Mucosa of descending colon (tissue), 3 donors: ENCODE data around the gene NFKBIZ. TPM values are rescaled to one million over a fixed set of nuclear protein-coding genes. Genes with fewer than 3 reads are reported as not detected.

ENCODE experiments used
- ATAC-seq: fragments of 200-7000 bp; cut with Tn5 transposase; one replicate; pipeline ENCODE4 v1.9.1; 2020; ENCODE audit warnings: mild to moderate bottlenecking, moderate library complexity
- DNase-seq, 3 donors: peaks; one replicate each; pipeline ENCODE4 v3.0.0-alpha.2; 2020
- H3K36me3 ChIP-seq: fragments of 200-600 bp; one replicate; pipeline ENCODE4 v1.8.0; 2021; ENCODE audit warnings: low read depth, mild to moderate bottlenecking
- H3K4me1 ChIP-seq: fragments of 200-600 bp; one replicate; pipeline ENCODE4 v1.8.0; 2021; ENCODE audit warnings: low read depth, mild to moderate bottlenecking
- H3K4me3 ChIP-seq: fragments of 200-600 bp; one replicate; pipeline ENCODE4 v1.8.0; 2021; ENCODE audit warnings: mild to moderate bottlenecking
- H3K9me3 ChIP-seq: fragments of 200-600 bp; one replicate; pipeline ENCODE4 v1.8.0; 2021; ENCODE audit warnings: mild to moderate bottlenecking
- intact Hi-C, 2 donors: fragments of 100-400 bp; cut with DNase I in 1 of 2; cut with micrococcal nuclease in 1 of 2; formaldehyde crosslinking; loops; one replicate each; pipeline versions ENCODE4 v1.11.0 to v1.11.1; 2022; cut with DNase I, micrococcal nuclease
- total RNA-seq, 3 donors: library from RNA; stranded (reverse); fragmentation: NEBNext Ultra II Directional in 2 of 3; extraction: Animal tissue kit (Norgen Biotek cat#: 25700) in 2 of 3; gene quantifications; one replicate each; pipeline versions ENCODE4 v1.2.1 to v1.2.4, GENCODE V29; 2021 to 2023
- TF ChIP-seq, protein P1 (sequence below): fragments of 200-600 bp; IDR thresholded peaks from one replicate; pipeline ENCODE4 v1.8.0; 2022; ENCODE audit warnings: antibody characterized with exemption, mild to moderate bottlenecking
- donor health status: DM: no; HTN: no; CAD: no; lungs with moderate emphysema.
- donor health status: DM: no; HTN: no; CAD: no.
- donor health status: DM: no; HTN: yes; CAD: no.

The NFKBIZ gene
- total RNA-seq, 3 donors from 2014 or later = 85.0 to 97.5 (median 91.5) TPM

DNA sequence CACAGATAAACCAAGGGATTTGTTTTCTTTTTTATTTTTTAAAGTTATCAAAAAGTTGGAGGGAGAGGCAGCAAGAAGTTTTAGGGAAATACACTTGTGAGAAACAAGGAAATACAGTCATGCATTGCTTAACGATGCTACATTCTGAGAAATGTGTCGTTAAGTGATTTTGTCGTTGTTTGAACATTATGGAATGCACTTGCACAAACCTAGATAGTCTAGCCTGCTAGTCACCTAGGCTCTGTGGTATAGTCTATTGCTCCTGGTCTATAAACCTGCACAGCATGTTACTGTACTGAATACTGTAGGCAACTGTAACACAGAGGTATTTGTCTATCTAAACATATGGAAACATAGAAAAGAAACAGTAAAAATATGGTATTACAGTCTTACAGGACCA lies 2.0 kb upstream of the NFKBIZ start:
- DNase-seq = no peak
- Histone ChIP-seq H3K4me3 (no peak overlapping the region), H3K9me3 (no peaks in the 10 kb centered on the region), H3K4me1 (peaks cover 44% of the 10 kb centered on the region), H3K36me3 (no peaks in the 10 kb centered on the region)
- intact Hi-C loops = no loop called here
- ATAC-seq = no peak
- TF ChIP-seq, protein P1, sequence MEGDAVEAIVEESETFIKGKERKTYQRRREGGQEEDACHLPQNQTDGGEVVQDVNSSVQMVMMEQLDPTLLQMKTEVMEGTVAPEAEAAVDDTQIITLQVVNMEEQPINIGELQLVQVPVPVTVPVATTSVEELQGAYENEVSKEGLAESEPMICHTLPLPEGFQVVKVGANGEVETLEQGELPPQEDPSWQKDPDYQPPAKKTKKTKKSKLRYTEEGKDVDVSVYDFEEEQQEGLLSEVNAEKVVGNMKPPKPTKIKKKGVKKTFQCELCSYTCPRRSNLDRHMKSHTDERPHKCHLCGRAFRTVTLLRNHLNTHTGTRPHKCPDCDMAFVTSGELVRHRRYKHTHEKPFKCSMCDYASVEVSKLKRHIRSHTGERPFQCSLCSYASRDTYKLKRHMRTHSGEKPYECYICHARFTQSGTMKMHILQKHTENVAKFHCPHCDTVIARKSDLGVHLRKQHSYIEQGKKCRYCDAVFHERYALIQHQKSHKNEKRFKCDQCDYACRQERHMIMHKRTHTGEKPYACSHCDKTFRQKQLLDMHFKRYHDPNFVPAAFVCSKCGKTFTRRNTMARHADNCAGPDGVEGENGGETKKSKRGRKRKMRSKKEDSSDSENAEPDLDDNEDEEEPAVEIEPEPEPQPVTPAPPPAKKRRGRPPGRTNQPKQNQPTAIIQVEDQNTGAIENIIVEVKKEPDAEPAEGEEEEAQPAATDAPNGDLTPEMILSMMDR = no peak

DNA sequence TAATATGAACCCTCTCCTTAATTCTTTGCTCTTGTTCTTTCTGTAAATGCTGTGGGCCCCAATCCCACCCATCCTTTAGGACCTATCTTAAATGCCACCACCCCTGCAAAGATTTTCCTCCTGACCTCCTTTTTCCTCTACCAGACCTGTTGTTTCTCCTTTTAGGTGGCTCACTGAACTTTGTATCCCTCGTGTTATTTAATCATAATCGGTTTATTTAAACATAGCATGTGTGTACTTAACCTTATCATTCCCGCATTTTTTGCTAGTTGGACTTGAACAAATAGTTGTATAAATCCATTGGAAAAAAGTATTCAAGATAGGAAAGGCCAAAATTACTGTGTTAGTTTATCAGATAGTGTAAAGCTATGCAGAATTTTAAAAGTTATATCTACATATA lies 988 bp upstream of the NFKBIZ start:
- no peak for DNase-seq

DNA sequence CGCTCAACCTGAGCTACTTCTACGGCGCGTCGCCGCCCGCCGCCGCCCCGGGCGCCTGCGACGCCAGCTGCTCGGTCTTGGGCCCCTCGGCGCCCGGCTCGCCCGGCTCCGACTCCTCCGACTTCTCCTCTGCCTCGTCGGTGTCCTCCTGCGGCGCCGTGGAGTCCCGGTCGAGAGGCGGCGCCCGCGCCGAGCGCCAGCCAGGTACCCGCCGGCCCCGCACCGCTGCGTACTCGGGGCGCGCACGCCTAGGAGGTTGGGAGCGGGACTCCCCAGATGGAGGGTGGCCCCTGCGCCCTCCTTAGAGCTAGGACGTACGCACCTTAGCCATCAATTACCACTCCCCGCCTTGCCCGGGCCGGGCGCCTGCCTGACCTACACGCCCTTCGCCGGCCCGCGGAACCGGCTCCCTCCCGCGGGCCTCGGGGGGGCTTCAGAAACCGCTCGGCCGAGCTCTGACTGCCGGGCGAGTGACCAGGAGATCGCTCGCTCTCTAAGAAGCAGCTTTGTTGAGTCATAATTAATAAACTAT lies 466 bp downstream of the NFKBIZ start:
- H3K36me3 ChIP-seq = peaks cover 1% of the 10 kb centered on the region
- H3K9me3 ChIP-seq = no peaks in the 10 kb centered on the region
- ATAC-seq (peak; percentile 33), DNase-seq (peak; percentile 54 to 81 (median 75))
- H3K4me1 ChIP-seq = peaks cover 49% of the 10 kb centered on the region
- intact Hi-C loops = loop anchor here in 1 of 2 donors (10.0 kb wide), 1 partner anchor 235 kb away; no protein-coding TSS in a partner anchor
- peak overlapping the region; percentile 90 for H3K4me3 ChIP-seq
- TF ChIP-seq, protein P1 = no peak

More for the DNA sequence above, 988 bp upstream of the NFKBIZ start:
- peak; percentile 25 for ATAC-seq
- TF ChIP-seq, protein P1 = no peak
- intact Hi-C loops = no loop called here
- H3K9me3 ChIP-seq = no peaks in the 10 kb centered on the region
- peaks cover 49% of the 10 kb centered on the region for H3K4me1 ChIP-seq
- no peak overlapping the region for H3K4me3 ChIP-seq
- H3K36me3 ChIP-seq = no peaks in the 10 kb centered on the region

DNA sequence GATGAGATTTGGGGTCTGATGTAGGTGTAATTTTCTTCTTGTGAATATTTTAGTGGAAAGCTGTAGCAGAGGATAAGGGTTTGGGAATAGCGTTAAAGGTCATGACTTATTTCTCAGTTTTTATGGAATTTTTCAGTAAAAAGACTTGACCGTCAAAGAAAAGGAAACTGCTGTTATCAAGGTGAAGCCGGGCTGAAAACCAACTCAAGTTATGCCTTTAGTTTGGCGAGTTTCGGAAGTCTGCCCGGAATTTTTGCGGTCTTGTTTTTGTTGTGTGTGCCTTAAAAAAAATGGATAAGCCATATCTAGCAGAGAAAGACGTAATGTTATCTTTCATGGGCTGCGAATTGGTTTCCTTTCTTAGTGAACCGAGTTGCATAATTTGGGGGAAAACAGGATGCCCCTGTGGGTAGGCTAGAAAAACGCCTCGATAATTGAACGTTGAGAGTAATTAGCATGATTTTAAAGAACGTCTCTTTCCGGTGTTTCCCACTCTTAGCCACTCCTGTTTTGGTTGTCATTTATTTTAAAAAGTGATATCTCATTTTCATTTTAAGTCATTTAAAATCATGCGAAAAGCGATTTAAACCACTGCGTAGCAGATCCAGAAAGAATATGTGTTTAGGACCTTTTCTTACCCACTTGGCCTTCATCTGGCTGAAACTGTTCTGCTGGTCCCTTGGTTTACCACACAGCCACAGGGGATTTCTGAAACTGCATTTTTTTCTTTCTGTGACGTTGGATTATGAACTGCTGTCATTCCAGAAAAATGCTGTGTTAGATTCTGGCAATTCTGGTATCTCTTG lies 1.1 kb downstream of the NFKBIZ start:
- TF ChIP-seq, protein P1 = no peak
- intact Hi-C loops = loop anchor here in 1 of 2 donors (10.0 kb wide), 1 partner anchor 234 kb away; no protein-coding TSS in a partner anchor
- H3K4me1 ChIP-seq = peaks cover 53% of the 10 kb centered on the region
- H3K9me3 ChIP-seq = no peaks in the 10 kb centered on the region
- H3K4me3 ChIP-seq = peak overlapping the region; percentile 90
- DNase-seq (no peak), ATAC-seq (no peak)
- peaks cover 7% of the 10 kb centered on the region for H3K36me3 ChIP-seq

DNA sequence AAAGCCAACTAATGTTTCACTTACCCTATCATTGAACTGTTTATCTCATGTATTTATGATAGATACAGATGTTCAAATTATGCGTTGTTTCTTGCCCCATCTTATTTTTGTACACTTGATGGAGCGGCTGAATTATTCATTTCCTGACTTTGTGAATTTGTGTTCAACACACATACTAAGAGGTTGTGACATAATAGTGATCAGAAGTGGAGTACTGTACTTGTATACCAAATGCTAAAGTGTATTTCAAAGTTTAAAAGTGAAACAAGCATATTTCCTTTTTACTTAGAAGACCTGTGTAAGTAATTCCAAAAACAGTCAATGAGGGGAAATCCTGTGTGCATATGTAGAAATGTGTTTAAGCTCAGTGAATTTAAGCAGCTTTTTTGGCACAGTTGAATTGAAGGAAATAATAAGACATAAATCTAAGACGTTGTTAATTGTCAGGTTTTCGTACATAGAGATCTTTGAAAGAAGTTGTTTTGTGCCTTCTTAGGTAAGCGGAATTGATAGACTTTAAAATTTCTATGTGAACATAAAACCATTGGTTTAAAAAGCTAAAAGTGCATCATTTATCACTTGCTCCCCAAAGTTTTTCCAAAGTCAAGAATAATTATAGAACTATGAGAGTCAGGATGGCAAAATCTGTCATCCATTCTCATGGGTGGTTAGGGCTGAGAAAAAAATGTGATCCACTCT lies 1.9 kb downstream of the NFKBIZ start:
- Histone ChIP-seq H3K4me1 (peaks cover 53% of the 10 kb centered on the region), H3K4me3 (peak overlapping the region; percentile 90), H3K9me3 (no peaks in the 10 kb centered on the region), H3K36me3 (peaks cover 7% of the 10 kb centered on the region)
- DNase-seq (no peak), ATAC-seq (no peak)
- intact Hi-C loops = loop anchor here in 1 of 2 donors (10.0 kb wide), 1 partner anchor 234 kb away; no protein-coding TSS in a partner anchor
- TF ChIP-seq, protein P1 = no peak
